ENCODE data around the gene SNX20.

Gene SNX20

GRCh38 chr16:50632927-50633800, 47.9 kb downstream of the SNX20 start:
- DNase-seq = no peak

- DNase-seq = no peak
Measured at GRCh38 chr16:50631985-50632576, 49.0 kb downstream of the SNX20 start.

- DNase-seq = no peak
Measured at GRCh38 chr16:50631249-50631984, 49.7 kb downstream of the SNX20 start.

GRCh38 chr16:50630394-50631020, 50.6 kb downstream of the SNX20 start:
- DNase-seq = no peak

- no peak for DNase-seq
Measured at GRCh38 chr16:50629334-50629733, 51.8 kb downstream of the SNX20 start.

GRCh38 chr16:50628156-50628802, 52.8 kb downstream of the SNX20 start:
- DNase-seq = no peak

GRCh38 chr16:50627419-50627818, 53.7 kb downstream of the SNX20 start:
- no peak for DNase-seq

GRCh38 chr16:50626868-50627267, 54.2 kb downstream of the SNX20 start:
- no peak for DNase-seq

GRCh38 chr16:50625374-50625773, 55.7 kb downstream of the SNX20 start:
- no peak for DNase-seq

- no peak for DNase-seq
Measured at GRCh38 chr16:50624449-50624970, 56.6 kb downstream of the SNX20 start.

GRCh38 chr16:50622643-50623369, 58.3 kb downstream of the SNX20 start:
- DNase-seq = no peak

- DNase-seq = no peak
Measured at GRCh38 chr16:50622029-50622428, 59.1 kb downstream of the SNX20 start.
